Endothelial cell of coronary artery (primary cell): ENCODE data around the gene AADACL2. TPM values are rescaled to one million over a fixed set of nuclear protein-coding genes. Genes with fewer than 3 reads are reported as not detected.

Source experiments
- total RNA-seq: library from RNA; depleted of rRNA; stranded (reverse); fragments of >200 nt; gene quantifications from 2 replicates; pipeline ENCODE4 v1.2.3, GENCODE V29; 2014

Gene AADACL2
- not detected in 2 replicates for total RNA-seq

GRCh38 chr3:151733613-151734012, at the start of gene AADACL2:
Gene AADACL2, plus strand, starts transcription at chr3:151733927. Its CDS starts 109 bp downstream, at chr3:151734036.

Other genes starting within 250 kb of the AADACL2 start
- gene AADAC, start 80.2 kb downstream of the AADACL2 start, total RNA-seq = 0.27 and 0.56 TPM in 2 replicates
- under 0.01 TPM in 1 of 2 replicates, not detected in the other for gene SUCNR1, start 139.7 kb downstream of the AADACL2 start, total RNA-seq